Testis (tissue), 2 donors: Measurements from ENCODE around the gene DLGAP4.

Source experiments
- CTCF ChIP-seq, 3 experiments: fragments of 450-650 bp in 2 of 3; fragments of 200-600 bp in 1 of 3; sonication (generic) in 1 of 3; IDR thresholded peaks; one replicate each; pipeline ENCODE4 v1.5.1; 2016 to 2019; ENCODE audit warnings: antibody characterized with exemption in 3 of 3, mild to moderate bottlenecking in 2 of 3, moderate library complexity in 1 of 3
- POLR2A ChIP-seq: fragments of 450-650 bp; IDR thresholded peaks from one replicate; pipeline ENCODE4 v1.6.1; 2017; ENCODE audit warnings: antibody characterized with exemption, mild to moderate bottlenecking, moderate library complexity

DNA sequence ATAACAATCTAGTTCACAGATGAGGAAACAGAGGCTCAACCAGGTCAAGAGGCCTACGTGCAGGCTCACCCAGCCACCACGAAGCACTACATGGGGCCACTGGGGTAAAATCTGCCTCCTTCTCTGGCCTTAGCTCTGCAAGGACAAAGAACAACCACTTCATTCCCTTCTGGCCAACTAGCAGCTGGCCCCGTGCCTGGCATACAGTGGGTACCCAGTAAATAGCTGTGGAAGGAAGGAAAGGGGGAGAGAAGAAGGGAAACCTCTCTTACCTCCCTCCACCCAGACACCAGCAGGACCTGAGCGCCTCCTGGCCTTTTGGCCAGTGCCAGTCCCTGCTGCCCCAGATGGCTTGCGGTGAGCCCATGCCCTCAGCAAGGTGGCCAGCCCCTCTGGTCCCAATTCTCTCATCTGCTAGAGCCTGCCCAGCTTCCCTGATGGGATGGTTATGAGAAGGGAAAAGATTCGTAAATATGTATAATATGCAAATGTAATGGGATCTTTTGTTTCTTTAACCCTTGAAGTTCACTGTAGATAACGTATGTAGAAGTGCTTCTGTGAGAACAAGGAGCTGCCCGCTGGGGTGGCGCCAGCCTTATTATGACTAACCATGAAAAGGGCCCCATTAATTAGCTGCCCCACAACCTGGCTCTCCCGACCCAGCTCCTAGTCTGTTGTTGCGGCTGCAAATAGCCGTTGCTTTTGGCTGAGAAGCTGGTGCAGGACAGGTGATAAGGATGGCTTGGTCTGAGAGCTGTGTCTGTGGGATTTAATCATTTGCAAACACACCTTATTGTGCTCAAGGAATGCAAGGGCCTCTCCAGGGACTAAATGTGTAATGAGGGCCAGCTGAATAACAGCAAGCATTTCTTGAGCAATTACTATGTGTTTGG lies 62.0 kb downstream of the DLGAP4 start:
- TF ChIP-seq CTCF (IDR thresholded peaks at IDR 0.05): no peak
- no peak for TF ChIP-seq POLR2A
